Upper lobe of left lung (tissue), 4 donors: ENCODE data around the gene NECTIN4.

Source experiments
- CTCF ChIP-seq, 6 experiments: fragments of 450-650 bp in 4 of 6; fragments of 200-600 bp in 2 of 6; sonication (generic) in 2 of 6; IDR thresholded peaks; one replicate each; pipeline ENCODE4 v1.5.1; 2016 to 2019; ENCODE audit warnings: antibody characterized with exemption in 6 of 6
- EP300 ChIP-seq, 4 donors: sonication (generic); formaldehyde crosslinking; IDR thresholded peaks; one replicate each; pipeline ENCODE4 v1.5.1; 2017; ENCODE audit warnings: antibody characterized with exemption in 4 of 4, control low read depth in 2 of 4
- POLR2A ChIP-seq, 4 donors: fragments of 450-650 bp; IDR thresholded peaks; one replicate each; pipeline ENCODE4 v1.5.1; 2016 to 2017; ENCODE audit warnings: antibody characterized with exemption in 4 of 4, mild to moderate bottlenecking in 2 of 4

GRCh38 chr1:161127649-161128048, 38.3 kb upstream of the NECTIN4 start:
- TF ChIP-seq CTCF (IDR thresholded peaks at IDR 0.05) (no peak), POLR2A (IDR thresholded peaks at IDR 0.05) (no peak), EP300 (IDR thresholded peaks at IDR 0.05) (no peak)
